ENCODE data around the gene KRT27.
A peak's percentile ranks its signal among the peaks of the same experiment; 100 is the strongest.

KRT27 gene

DNA sequence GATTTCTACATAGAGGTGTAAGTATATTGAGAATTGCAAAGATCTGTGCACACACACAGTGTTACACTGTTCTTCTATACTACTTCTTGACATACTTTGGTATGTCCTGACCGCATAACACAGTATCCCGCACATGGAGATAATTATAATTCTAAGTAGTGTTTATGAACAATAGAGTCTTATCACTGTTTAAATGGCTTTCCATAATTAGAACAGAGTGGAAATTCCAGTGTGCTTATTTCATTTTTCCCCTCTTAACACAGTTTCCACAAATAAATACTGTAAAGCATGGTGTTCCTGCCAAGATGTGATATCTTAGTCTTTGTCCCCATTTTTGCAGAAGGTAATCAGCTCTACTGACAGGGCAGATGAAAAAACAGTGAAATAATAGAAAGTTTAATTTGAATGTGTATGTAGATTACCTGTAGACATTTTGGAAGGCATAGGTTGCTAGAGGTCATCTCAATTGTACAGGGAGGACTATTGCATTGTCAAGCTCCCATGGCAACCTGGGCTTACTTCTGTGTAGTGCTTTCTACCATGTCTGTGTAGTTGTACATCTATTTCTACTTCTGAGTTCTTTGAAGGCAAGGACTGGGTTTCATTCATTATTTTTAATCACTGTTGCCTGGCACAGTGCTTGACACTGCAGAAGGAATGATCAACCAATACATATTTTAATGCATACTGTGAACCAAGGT is 27.5 kb upstream of the KRT27 start:
- DNase-seq (ENCODE audit: low spot score), result no peak

- DNase-seq (ENCODE audit: low spot score), result no peak
Observed at GRCh38 chr17:40806131-40806530, 23.8 kb upstream of the KRT27 start.

DNA sequence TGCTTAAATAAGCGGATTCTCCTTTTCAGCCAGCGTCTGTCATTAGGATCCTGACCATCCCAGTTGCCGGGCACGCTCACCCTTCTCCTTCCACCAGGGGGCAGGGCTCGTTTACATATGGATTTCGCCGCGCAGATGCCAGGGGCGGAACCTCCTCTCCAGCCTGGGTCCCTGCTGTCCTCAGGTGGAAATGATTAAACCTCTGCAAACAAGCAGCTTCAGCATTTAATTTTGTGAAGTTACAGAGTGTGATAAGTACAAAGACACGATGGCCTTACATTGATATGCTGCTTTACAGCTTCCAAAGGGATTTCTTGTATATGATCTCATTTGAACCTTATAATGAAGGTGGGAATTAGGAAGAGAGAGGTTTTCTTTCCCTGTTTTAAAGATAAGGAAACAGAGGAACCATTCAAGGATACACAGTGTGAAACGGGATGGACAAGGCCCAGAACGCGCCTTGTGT is 21.3 kb upstream of the KRT27 start:
- DNase-seq (ENCODE audit: low spot score), result peak; percentile 68

DNA sequence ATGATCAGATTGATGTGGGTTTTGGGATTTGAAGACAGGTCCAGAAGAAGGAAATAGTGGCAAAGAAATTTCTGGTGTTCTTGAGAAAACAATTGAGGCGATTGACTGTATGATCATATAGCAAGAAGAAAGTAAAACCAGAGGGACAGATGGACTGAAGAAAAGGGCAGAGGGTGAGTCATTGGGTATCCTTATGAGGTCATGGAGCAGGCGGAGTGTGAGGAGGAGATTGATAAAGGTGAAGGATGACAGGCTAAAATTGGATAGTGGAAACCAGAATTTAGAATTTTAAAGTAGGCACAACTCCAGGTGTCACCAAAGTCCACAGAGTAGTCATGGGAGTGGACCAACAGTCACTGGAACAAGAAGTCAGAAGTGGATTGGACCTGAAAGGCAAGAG is 18.8 kb upstream of the KRT27 start:
- DNase-seq (ENCODE audit: low spot score), result no peak

- no peak for DNase-seq (ENCODE audit: low spot score)
Observed at GRCh38 chr17:40800381-40800780, 18.0 kb upstream of the KRT27 start.

DNA sequence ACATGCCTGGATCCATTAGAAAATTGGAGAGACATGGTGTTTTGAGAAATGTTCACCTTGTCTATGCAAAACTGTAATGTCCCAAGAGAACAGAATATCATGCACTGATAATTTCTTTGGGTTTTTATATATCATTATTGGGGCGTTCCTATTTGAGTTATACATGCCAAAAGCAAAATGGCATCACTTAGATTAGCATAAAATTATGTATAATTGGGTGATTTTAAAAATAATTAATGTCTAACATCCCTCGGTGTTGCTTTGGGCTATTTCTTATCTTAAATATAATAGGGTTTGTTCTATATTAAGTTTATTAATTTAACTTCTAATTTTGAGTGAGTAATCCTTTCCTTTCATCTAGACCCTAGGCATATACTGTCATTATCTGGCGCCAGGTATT is 17.5 kb upstream of the KRT27 start, which contains the start of gene KRT28:
TSS of gene KRT28 (minus strand) at position 101 of the 400 bp plus-strand sequence. CDS start at position 35, 66 bp downstream.
- DNase-seq (ENCODE audit: low spot score), result no peak

- no peak for DNase-seq (ENCODE audit: low spot score)
Observed at GRCh38 chr17:40796846-40797245, 14.5 kb upstream of the KRT27 start.

DNA sequence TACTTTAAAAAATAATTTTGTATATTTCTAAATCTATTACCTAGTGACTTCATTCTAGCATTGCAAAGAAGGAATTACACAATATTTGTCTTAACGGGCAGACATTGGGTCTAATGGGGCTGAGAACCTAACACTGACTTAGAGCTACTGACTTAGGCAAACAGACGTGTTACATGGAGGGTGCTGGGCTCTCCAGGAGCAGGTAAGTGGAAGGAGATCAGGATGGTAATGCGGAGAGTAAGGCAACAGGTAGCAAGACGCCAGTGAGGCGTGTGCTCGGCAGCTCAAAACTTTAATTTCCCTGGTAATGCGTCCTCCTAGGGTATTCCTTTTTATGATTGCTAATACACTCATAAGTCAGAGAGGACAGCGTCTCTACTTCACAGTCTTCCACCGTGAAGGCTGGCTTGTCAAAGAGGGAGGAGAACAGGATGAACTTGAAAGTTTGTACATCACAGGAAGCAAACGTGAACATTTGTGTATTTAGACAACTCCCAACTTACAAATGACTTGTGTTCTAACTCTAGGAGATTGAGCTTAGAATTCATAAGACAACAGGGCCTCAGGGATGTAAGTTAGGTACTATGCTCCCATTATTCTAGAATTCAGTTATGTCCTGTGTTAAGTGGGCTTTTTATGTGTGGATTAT is 12.8 kb upstream of the KRT27 start:
- DNase-seq (ENCODE audit: low spot score), result no peak

- DNase-seq (ENCODE audit: low spot score), result no peak
Observed at GRCh38 chr17:40794466-40794865, 12.1 kb upstream of the KRT27 start.

DNA sequence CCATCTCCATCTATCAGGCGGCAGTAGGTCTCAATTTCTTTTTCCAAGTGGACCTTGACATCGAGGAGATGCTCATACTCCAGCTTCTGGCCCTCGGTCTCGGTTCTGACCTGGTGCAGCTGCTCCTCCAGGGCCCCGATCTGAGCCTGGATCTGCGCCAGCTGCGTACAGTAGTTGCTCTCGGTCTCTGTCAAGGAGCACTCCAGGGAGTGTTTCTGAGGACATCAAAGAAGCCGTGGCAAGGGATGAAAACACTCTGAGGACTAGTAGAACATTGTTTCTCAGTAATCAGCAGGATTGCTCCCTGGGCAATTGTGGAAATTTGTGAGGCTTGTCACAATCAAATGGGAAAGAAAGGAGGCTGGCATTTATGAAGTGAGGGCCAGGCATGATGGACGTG is 11.5 kb upstream of the KRT27 start:
- no peak for DNase-seq (ENCODE audit: low spot score)

GRCh38 chr17:40791787-40792436 is 9.6 kb upstream of the KRT27 start:
- no peak for DNase-seq (ENCODE audit: low spot score)

GRCh38 chr17:40791111-40791510 is 8.8 kb upstream of the KRT27 start:
- DNase-seq (ENCODE audit: low spot score), result no peak

- DNase-seq (ENCODE audit: low spot score), result peak; percentile 4
Observed at GRCh38 chr17:40779181-40779909, 3.0 kb downstream of the KRT27 start.

DNA sequence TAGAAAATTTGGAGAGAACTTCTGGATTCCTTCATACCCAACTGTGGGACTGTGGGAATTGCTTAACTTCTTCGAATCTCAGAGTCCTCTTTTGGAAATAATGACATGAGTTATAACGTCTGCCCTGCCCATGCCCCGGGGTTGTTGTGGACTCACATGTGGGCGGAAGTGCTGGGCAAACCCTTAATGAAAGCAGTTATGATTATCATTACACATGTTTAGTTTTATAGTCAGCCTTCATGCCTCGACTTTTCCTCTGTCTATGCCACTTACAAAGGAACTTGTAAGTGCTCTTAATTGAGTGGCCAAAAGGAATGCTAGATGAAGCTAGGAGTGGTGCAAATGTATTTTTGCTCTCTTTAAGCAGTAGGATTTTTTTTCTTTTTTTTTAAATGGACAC is 3.9 kb downstream of the KRT27 start:
- DNase-seq (ENCODE audit: low spot score), result no peak

DNA sequence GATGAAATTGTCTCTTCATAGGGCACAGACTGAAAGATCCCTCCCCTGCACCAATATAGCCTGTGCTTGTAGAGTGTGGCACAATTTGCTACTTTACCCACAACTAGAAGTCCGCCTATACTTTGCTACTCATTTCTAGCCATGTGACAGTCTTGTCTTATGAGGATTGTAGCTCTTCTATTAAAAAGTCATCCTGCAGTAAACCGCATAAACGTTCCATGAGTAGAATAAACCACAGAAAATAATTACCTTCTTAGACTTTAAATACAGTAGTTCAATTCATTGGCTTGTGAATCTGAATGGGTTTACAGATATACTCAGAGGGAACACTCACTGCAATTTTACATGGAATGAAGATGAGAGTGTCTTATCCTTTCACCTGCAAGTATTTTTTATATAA is 4.4 kb downstream of the KRT27 start:
- no peak for DNase-seq (ENCODE audit: low spot score)

- DNase-seq (ENCODE audit: low spot score), result no peak
Observed at GRCh38 chr17:40777459-40777858, 4.9 kb downstream of the KRT27 start.

DNA sequence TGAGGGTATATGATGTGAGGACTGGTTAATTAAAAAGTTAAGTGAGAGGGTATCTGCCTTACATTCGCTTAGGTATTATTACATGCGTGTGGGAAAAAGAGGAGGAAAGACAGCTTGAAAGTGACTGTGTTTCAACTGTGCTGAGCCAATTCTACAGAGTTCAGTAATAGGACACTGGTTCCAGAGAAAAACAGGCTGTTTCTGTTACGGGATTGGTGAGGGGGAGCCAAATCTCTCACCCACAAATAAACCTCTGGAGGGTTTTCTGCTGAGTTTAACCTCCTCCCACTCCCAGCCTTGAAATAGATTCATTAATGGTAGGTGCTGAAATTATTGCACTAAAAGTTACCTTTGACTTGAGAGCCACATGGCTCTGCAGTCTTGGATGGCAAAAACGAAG is 6.4 kb downstream of the KRT27 start:
- no peak for DNase-seq (ENCODE audit: low spot score)

DNA sequence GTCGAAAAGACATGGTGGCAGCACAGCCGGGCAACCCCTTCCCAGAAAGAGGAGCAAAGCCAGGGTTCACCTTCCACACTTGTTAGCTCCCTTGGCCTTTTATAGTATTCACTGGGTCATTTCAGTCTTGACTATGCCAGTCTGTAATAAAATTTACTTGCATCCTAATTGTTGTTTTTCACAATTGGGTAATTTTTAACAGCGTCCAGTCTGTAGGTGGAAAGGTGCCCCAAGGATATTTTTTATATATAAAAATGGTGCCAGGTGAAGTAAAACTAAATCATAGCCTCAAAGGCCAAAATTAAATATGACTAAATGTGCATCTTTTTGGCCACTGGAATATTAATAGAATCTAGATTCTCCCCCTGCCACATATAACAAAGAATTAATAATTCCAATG is 10.2 kb downstream of the KRT27 start, which contains the start of gene KRT26:
TSS of gene KRT26 (minus strand) at position 101 of the 400 bp plus-strand sequence. CDS start at position 13, 88 bp downstream.
- DNase-seq (ENCODE audit: low spot score), result no peak

DNA sequence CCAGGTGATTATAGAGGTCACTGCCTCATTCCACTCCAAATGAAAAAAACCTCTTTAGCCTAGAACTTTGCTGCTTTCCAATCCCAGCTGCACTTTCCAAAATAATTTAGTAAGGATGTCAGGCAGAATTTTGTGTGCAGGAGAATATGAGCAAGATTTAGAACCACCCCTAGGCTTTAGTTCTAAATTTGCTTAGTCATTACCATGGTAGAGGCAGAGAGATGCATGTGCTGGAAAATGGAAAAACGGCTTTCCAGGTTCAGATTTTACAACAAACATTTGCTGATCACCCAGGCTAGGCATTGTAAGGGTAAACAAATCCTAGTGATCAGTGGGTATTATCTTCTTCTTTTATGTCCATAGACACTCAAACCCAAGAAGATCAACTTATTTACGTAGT is 16.7 kb downstream of the KRT27 start:
- no peak for DNase-seq (ENCODE audit: low spot score)

DNA sequence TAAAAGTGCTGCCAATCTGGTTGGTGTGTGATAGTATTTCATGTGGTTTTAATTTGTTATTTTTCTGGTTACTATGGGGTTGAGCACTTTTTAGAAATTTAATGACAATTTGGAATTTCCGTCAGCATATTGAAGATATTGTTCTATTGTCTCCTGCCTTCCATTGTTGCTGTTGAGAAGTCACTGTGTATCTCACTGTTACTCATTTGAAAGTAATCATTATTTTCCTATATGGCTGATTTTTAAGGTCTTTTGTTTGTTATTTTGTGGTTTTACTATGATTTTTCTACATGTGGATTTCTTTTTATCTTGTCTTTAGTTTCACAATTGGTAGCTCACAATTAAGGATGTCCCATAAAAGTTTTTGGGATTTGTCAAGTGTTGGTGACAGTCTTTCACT is 18.6 kb downstream of the KRT27 start:
- DNase-seq (ENCODE audit: low spot score), result no peak

DNA sequence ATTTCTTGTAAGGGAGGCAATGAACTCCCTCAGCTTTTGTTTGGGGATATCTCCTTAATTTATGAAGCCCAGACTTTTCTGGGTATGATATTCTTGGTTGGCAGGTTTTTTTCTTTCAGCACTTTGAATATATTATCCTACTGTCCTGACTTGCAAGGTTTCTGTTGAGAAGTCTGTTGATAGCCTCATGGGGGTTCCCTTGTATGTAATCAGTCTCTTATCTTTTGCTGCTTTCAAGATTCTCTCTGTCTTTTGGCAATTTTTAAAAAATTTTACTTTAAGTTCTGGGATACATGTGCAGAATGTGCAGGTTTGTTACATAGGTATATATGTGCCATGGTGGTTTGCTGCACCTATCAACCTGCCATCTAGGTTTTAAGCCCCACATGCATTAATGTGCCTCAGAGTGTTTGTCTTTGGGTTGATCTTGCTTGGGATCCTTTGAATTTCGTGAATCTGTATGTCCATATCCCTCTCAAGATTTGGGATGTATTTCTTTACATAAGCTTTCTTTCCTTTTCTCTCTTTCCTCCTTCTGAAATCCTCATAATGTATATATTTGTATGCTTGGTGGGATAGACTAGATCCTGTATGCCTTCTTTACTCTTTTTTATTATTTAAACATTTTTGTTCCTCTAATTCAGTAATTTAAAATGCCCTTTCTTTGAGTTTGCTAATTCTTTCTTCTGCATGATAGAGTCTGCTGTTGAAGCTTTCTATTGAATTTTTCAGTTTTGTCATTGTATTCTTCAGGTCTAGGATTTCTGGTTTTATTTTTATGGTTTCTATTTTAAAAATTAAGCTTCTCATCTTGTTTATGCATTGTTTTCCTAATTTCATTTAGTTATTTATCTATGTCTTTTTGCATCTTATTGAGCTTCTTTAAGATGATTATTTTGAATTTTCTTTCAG is 22.0 kb downstream of the KRT27 start:
- no peak for DNase-seq (ENCODE audit: low spot score)

Data from CD4-positive, alpha-beta T cell treated with Interleukin-6 at 100 ng/mL for 8 hours (primary cell).